GM12878 (cell line): ENCODE results near the gene TBCD. TPM values are rescaled to one million over a fixed set of nuclear protein-coding genes. Genes with fewer than 3 reads are reported as not detected.

Experiments used
- ATAC-seq: fragments of 200-7000 bp; cut with Tn5 transposase; 3 replicates; pipeline ENCODE4 v1.9.1; 2020; ENCODE audit warnings: mild to moderate bottlenecking, moderate library complexity
- BruUV-seq: library from RNA; stranded (reverse); fragments of 400-500 nt; replicated peaks from 2 replicates; lab custom pipeline; 2021; lab: Mats Ljungman, UMichigan
- CTCF ChIA-PET: fragments of 300-600 bp; sonication (Branson Sonifier 250); formaldehyde crosslinking; extraction: SDS; loops from one replicate; lab custom pipeline; 2021; ENCODE audit warnings: inconsistent platforms; lab: Yijun Ruan, JAX
- POLR2A ChIA-PET: fragments of 350-600 bp; formaldehyde crosslinking; extraction: SDS; loops from one replicate; lab custom pipeline; 2021; ENCODE audit warnings: inconsistent platforms; lab: Charles Lee
- RAD21 ChIA-PET: fragments of 300-600 bp; sonication (Branson Sonifier 250); formaldehyde crosslinking; loops from one replicate; lab custom pipeline; 2023; ENCODE audit warnings: antibody characterized with exemption; ENCODE audit not compliant: unreplicated experiment; lab: Charles Lee
- SMC1A ChIA-PET: fragments of 300-600 bp; sonication (Branson Sonifier 250); formaldehyde crosslinking; loops from one replicate; lab custom pipeline; 2023; ENCODE audit not compliant: unreplicated experiment, uncharacterized antibody; lab: Charles Lee
- DNase-seq: peaks from one replicate; pipeline ENCODE4 v3.0.0-alpha.2; 2011; ENCODE audit warnings: low read depth, low spot score
- FAIRE-seq: peaks from 3 replicates; lab custom pipeline; 2011; peaks lifted over from hg19 to GRCh38; lab: Jason Lieb, UNC
- H2AFZ ChIP-seq: 2 replicates; pipeline ENCODE4 v1.6.0; 2011; ENCODE audit warnings: low read depth, low read length, control low read depth; ENCODE audit not compliant: control insufficient read depth
- H3K27ac ChIP-seq: 2 replicates; pipeline ENCODE4 v1.5.1; 2011; ENCODE audit warnings: control low read depth; ENCODE audit not compliant: control insufficient read depth, insufficient read depth
- H3K27me3 ChIP-seq, 2 experiments: replicated peaks in 1 of 2; 2 replicates each; pipeline versions ENCODE4 v1.6.0 to v1.6.1; 2011; ENCODE audit warnings: low read length in 1 of 2; ENCODE audit not compliant: control insufficient read depth in 2 of 2, insufficient read depth in 2 of 2
- H3K36me3 ChIP-seq, 2 experiments: 2 replicates each; pipeline ENCODE4 v1.5.1; 2011; ENCODE audit warnings: low read length in 1 of 2; ENCODE audit not compliant: control insufficient read depth in 2 of 2, insufficient read depth in 2 of 2
- H3K4me1 ChIP-seq: 2 replicates; pipeline ENCODE4 v1.6.1; 2011; ENCODE audit warnings: mild to moderate bottlenecking, low read length, moderate library complexity, mixed read lengths; ENCODE audit not compliant: control insufficient read depth, insufficient read depth
- H3K4me2 ChIP-seq: 2 replicates; pipeline ENCODE4 v1.6.0; 2011; ENCODE audit warnings: control low read depth; ENCODE audit not compliant: control insufficient read depth, insufficient read depth
- H3K4me3 ChIP-seq: fragments of 200-600 bp; sonication (generic); 2 replicates; pipeline ENCODE4 v1.5.1; 2016
- H3K79me2 ChIP-seq: 2 replicates; pipeline ENCODE4 v1.6.0; 2011; ENCODE audit warnings: low read length; ENCODE audit not compliant: control insufficient read depth, insufficient read depth
- H3K9ac ChIP-seq: 2 replicates; pipeline ENCODE4 v1.8.0; 2011; ENCODE audit warnings: low read length, control low read depth, mixed read lengths; ENCODE audit not compliant: control insufficient read depth, insufficient read depth
- H3K9me3 ChIP-seq: replicated peaks from 3 replicates; pipeline ENCODE4 v1.5.1; 2011; ENCODE audit warnings: mild to moderate bottlenecking, low read length; ENCODE audit not compliant: control insufficient read depth, insufficient read depth
- H4K20me1 ChIP-seq: 2 replicates; pipeline ENCODE4 v1.6.0; 2011; ENCODE audit not compliant: control insufficient read depth, insufficient read depth
- CHD4 ChIP-seq: fragments of 200-600 bp; sonication (generic); IDR thresholded peaks from 2 replicates; pipeline ENCODE4 v1.6.1; 2016; ENCODE audit warnings: mild to moderate bottlenecking
- GABPA ChIP-seq: IDR thresholded peaks from 2 replicates; pipeline ENCODE4 v1.6.1; 2014; ENCODE audit warnings: antibody characterized with exemption, low read depth, mild to moderate bottlenecking, inconsistent platforms
- RAD21 ChIP-seq: IDR thresholded peaks from 2 replicates; pipeline ENCODE4 v1.6.1; 2011; ENCODE audit warnings: mild to moderate bottlenecking, low read depth, low read length, moderate library complexity; ENCODE audit not compliant: insufficient read depth
- RCOR1 ChIP-seq: conservative IDR thresholded peaks from 2 replicates; pipeline ENCODE4 v1.6.1; 2012; ENCODE audit warnings: low read depth, low read length, improper control_type of control experiment
- RUNX3 ChIP-seq: IDR thresholded peaks from 2 replicates; pipeline ENCODE4 v1.6.1; 2012; ENCODE audit warnings: low read length, inconsistent platforms
- YBX1 ChIP-seq: fragments of 450-650 bp; IDR thresholded peaks from 2 replicates; pipeline ENCODE4 v1.6.1; 2016; ENCODE audit warnings: antibody characterized with exemption
- ZNF217 ChIP-seq: fragments of 450-650 bp; IDR thresholded peaks from 2 replicates; pipeline ENCODE4 v1.6.1; 2017; ENCODE audit warnings: antibody characterized with exemption, mild to moderate bottlenecking
- ZNF24 ChIP-seq: fragments of 450-650 bp; IDR thresholded peaks from 2 replicates; pipeline ENCODE4 v1.6.1; 2017; ENCODE audit warnings: antibody characterized with exemption, mild to moderate bottlenecking
- WGBS: methylation state at CpG from one replicate; pipeline ENCODE4 v1.1.6; 2016; ENCODE audit warnings: low lambda C conversion rate; ENCODE audit not compliant: insufficient replicate concordance, insufficient coverage; ENCODE audit errors: missing lambda C conversion rate; 5-methylcytosine and 5-hydroxymethylcytosine counted together
- in situ Hi-C: fragments of 300-500 bp; cut with MboI; formaldehyde crosslinking; loops from 9 replicates; pipeline ENCODE4 v1.14.3; 2018; ENCODE audit warnings: mixed read lengths
- intact Hi-C: fragments of 100-400 bp; cut with micrococcal nuclease; formaldehyde crosslinking; loops from one replicate; pipeline ENCODE4 v1.14.2; 2022; ENCODE audit not compliant: unreplicated experiment
- polyA plus RNA-seq, 11 experiments: library from polyadenylated mRNA; depleted of rRNA in 4 of 11; unstranded in 6 of 11; stranded (reverse) in 5 of 11; fragments of >200 nt; fragmentation: Nextera tagmentation in 4 of 11; fragmentation: Illumina TruSeq in 1 of 11; extraction: Ambion mirVana in 4 of 11; extraction: Trizol in 1 of 11; gene quantifications; 1 replicate in 1 of 11; 2 replicates in 10 of 11; pipeline versions ENCODE4 v1.2.1 to v1.2.3, GENCODE V29; 2011 to 2016; ENCODE audit warnings: inconsistent platforms in 2 of 11, missing spikeins in 2 of 11, low read depth in 1 of 11
- total RNA-seq, 4 experiments: library from RNA; depleted of rRNA in 3 of 4; stranded (reverse); fragments of >200 nt in 3 of 4; fragmentation: Illumina TruSeq in 1 of 4; extraction: Trizol in 1 of 4; gene quantifications; 2 replicates each; pipeline versions ENCODE4 v1.2.1 to v1.2.3, GENCODE V29; 2013 to 2021
- TF ChIP-seq, protein P1 (sequence below): fragments of 450-650 bp; IDR thresholded peaks from 2 replicates; pipeline ENCODE4 v1.6.1; 2016; ENCODE audit warnings: mild to moderate bottlenecking

Gene TBCD
- total and polyA plus RNA-seq, 10 of the 15 experiments (the other 5 are each of a cell fraction or from before 2014, with no cell fraction given): 10.3 to 114 (median 52.4) TPM

DNA sequence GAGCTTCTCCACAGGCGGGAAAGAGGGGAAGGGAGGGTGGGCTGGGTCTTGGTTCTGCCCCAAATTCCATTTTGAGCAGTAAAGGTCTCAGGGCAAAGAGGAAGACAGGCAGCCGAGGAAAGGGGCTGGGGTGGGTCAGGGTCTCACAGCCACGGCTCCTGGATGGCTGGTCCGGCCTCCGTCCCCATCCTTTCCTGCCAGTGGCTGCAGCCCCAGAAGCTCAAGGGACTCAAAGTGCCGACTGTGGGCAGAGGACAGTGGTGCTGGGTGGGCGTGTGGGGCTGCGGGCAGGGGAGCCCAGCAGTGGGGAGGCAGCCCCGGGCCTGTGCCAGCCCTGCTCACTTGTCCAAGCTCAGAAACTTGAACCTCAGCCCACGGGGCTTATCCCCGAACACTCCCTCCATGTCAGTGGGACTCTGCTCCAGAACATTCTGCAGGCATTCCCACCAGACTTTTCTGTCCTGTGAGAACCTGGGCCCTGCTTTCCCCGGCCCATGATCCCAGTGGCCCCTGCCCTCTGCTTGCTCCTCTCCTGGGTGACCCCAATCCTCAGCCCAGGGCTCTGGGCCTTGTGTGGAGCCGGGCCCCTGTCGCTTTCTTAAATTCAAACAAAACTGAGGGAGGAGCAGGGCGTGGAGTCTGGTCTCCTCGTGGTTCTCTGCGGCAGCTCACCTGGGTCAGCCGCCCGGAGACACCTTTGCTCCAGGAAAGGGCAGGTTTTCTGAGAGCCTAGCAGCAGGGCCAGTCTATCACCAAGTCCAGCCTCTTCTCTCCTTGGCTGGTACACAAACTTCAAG, 209.7 kb downstream of the TBCD start:
- TF ChIP-seq ZNF217 (no peak), GABPA (no peak), ZNF24 (no peak), RCOR1 (no peak), RUNX3 (no peak), CHD4 (no peak), YBX1 (no peak), RAD21 (no peak)
- TF ChIP-seq, protein P1, sequence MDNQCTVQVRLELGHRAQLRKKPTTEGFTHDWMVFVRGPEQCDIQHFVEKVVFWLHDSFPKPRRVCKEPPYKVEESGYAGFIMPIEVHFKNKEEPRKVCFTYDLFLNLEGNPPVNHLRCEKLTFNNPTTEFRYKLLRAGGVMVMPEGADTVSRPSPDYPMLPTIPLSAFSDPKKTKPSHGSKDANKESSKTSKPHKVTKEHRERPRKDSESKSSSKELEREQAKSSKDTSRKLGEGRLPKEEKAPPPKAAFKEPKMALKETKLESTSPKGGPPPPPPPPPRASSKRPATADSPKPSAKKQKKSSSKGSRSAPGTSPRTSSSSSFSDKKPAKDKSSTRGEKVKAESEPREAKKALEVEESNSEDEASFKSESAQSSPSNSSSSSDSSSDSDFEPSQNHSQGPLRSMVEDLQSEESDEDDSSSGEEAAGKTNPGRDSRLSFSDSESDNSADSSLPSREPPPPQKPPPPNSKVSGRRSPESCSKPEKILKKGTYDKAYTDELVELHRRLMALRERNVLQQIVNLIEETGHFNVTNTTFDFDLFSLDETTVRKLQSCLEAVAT: no peak
- no peak overlapping the region for H3K4me3 ChIP-seq
- no peak overlapping the region for H3K27ac ChIP-seq
- RAD21 ChIA-PET: no interaction called here
- H3K27me3 ChIP-seq: no peaks in the 10 kb centered on the region
- no peaks in the 10 kb centered on the region for H4K20me1 ChIP-seq
- H3K9me3 ChIP-seq: no peaks in the 10 kb centered on the region; the same call in 2 of the 3 replicates
- H2AFZ ChIP-seq: no peak overlapping the region
- no peak overlapping the region for H3K4me2 ChIP-seq
- no peaks in the 10 kb centered on the region for H3K79me2 ChIP-seq
- ATAC-seq: no peak
- FAIRE-seq: no peak
- CTCF ChIA-PET: no interaction called here
- SMC1A ChIA-PET: no interaction called here
- H3K36me3 ChIP-seq: no peaks in the 10 kb centered on the region
- 60% methylated on average over 18 of the region's 19 CpGs for WGBS
- no TSS peak for BruUV-seq
- DNase-seq: no peak
- intact Hi-C loops (no loop called here), in situ Hi-C loops (no loop called here)
- H3K4me1 ChIP-seq: no peaks in the 10 kb centered on the region
- POLR2A ChIA-PET: no interaction called here
- no peak overlapping the region for H3K9ac ChIP-seq
